ENCODE data around the gene NDUFS7.

Gene NDUFS7

GRCh38 chr19:1351381-1351851, 32.3 kb upstream of the NDUFS7 start:
- TF ChIP-seq CTCF (IDR thresholded peaks at IDR 0.05; ENCODE audit: low read depth, low read length, missing control alignments), result no peak
- no peak for DNase-seq (ENCODE audit: extremely low read depth, low read depth)
- no peak overlapping the region for H3K4me3 ChIP-seq (replicated peaks; ENCODE audit: low read depth, low read length)

- no peak for TF ChIP-seq CTCF (IDR thresholded peaks at IDR 0.05; ENCODE audit: low read depth, low read length, missing control alignments)
- no peak for DNase-seq (ENCODE audit: extremely low read depth, low read depth)
- no peak overlapping the region for H3K4me3 ChIP-seq (replicated peaks; ENCODE audit: low read depth, low read length)
Measured at GRCh38 chr19:1353144-1353543, 30.6 kb upstream of the NDUFS7 start.

- TF ChIP-seq CTCF (IDR thresholded peaks at IDR 0.05; ENCODE audit: low read depth, low read length, missing control alignments), result no peak
- DNase-seq (ENCODE audit: extremely low read depth, low read depth), result no peak
- H3K4me3 ChIP-seq (replicated peaks; ENCODE audit: low read depth, low read length), result peak overlapping the region; percentile 73
Measured at GRCh38 chr19:1354970-1355567, 28.6 kb upstream of the NDUFS7 start.

GRCh38 chr19:1355568-1356507, 27.9 kb upstream of the NDUFS7 start:
- peak overlapping the region; percentile 73 for H3K4me3 ChIP-seq (replicated peaks; ENCODE audit: low read depth, low read length)
- no peak for DNase-seq (ENCODE audit: extremely low read depth, low read depth)
- TF ChIP-seq CTCF (IDR thresholded peaks at IDR 0.05; ENCODE audit: low read depth, low read length, missing control alignments), result no peak

- TF ChIP-seq CTCF (IDR thresholded peaks at IDR 0.05; ENCODE audit: low read depth, low read length, missing control alignments), result no peak
- DNase-seq (ENCODE audit: extremely low read depth, low read depth), result no peak
Measured at GRCh38 chr19:1356508-1356865, 27.2 kb upstream of the NDUFS7 start.

GRCh38 chr19:1357531-1358109, 26.1 kb upstream of the NDUFS7 start:
- H3K4me3 ChIP-seq (replicated peaks; ENCODE audit: low read depth, low read length), result no peak overlapping the region
- TF ChIP-seq CTCF (IDR thresholded peaks at IDR 0.05; ENCODE audit: low read depth, low read length, missing control alignments), result no peak
- no peak for DNase-seq (ENCODE audit: extremely low read depth, low read depth)

More at GRCh38 chr19:1356508-1356865, 27.2 kb upstream of the NDUFS7 start:
- H3K4me3 ChIP-seq (replicated peaks; ENCODE audit: low read depth, low read length), result no peak overlapping the region

Data from HFF-Myc (cell line).